GM23338 (cell line): ENCODE measurements around the gene NBAS. TPM values are rescaled to one million over a fixed set of nuclear protein-coding genes. Genes with fewer than 3 reads are reported as not detected.

Source experiments
- ATAC-seq: fragments of 200-7000 bp; cut with Tn5 transposase; 3 replicates; pipeline ENCODE4 v1.9.1; 2020
- DNase-seq: peaks from one replicate; pipeline ENCODE4 v3.0.0-alpha.2; 2015; ENCODE audit warnings: low spot score
- H2AFZ ChIP-seq: fragments of 200-600 bp; sonication (generic); 2 replicates; pipeline ENCODE4 v1.8.0; 2016; ENCODE audit warnings: antibody characterized with exemption, mild to moderate bottlenecking, moderate library complexity
- H3F3A ChIP-seq: fragments of 200-600 bp; sonication (generic); replicated peaks from 2 replicates; pipeline ENCODE4 v1.8.0; 2017; ENCODE audit warnings: antibody characterized with exemption, mixed run types, low read depth
- H3K27ac ChIP-seq: fragments of 200-600 bp; sonication (generic); 2 replicates; pipeline ENCODE4 v1.6.1; 2016; ENCODE audit warnings: low read depth
- H3K27me3 ChIP-seq: fragments of 200-600 bp; sonication (generic); 2 replicates; pipeline ENCODE4 v1.8.0; 2016; ENCODE audit warnings: mild to moderate bottlenecking, mixed run types, moderate library complexity; ENCODE audit not compliant: insufficient read depth
- H3K36me3 ChIP-seq: fragments of 200-600 bp; sonication (generic); 2 replicates; pipeline ENCODE4 v1.8.0; 2016; ENCODE audit warnings: mild to moderate bottlenecking; ENCODE audit not compliant: insufficient read depth
- H3K4me1 ChIP-seq: fragments of 200-600 bp; sonication (generic); 2 replicates; pipeline ENCODE4 v1.8.0; 2016; ENCODE audit warnings: mild to moderate bottlenecking, moderate library complexity; ENCODE audit not compliant: insufficient read depth
- H3K4me2 ChIP-seq: fragments of 200-600 bp; sonication (generic); 2 replicates; pipeline ENCODE4 v1.7.1; 2017; ENCODE audit warnings: mixed run types
- H3K4me3 ChIP-seq: fragments of 200-600 bp; sonication (generic); 2 replicates; pipeline ENCODE4 v1.6.1; 2016; ENCODE audit warnings: mixed run types
- H3K79me2 ChIP-seq: fragments of 200-600 bp; sonication (generic); replicated peaks from 2 replicates; pipeline ENCODE4 v1.8.0; 2017; ENCODE audit warnings: mild to moderate bottlenecking; ENCODE audit not compliant: insufficient read depth
- H3K9me2 ChIP-seq: fragments of 200-600 bp; sonication (generic); 2 replicates; pipeline ENCODE4 v1.8.0; 2017; ENCODE audit not compliant: insufficient read depth
- H4K20me1 ChIP-seq: fragments of 200-600 bp; sonication (generic); replicated peaks from 2 replicates; pipeline ENCODE4 v1.8.0; 2017; ENCODE audit warnings: mild to moderate bottlenecking; ENCODE audit not compliant: insufficient read depth
- H3K27ac Mint-ChIP-seq: 2 replicates; pipeline ENCODE4 v1.8.0; 2020; ENCODE audit warnings: inconsistent platforms, mild to moderate bottlenecking, moderate library complexity, mixed read lengths
- H3K27me3 Mint-ChIP-seq: 3 replicates; pipeline ENCODE4 v1.8.0; 2022; ENCODE audit warnings: low read depth, mild to moderate bottlenecking, moderate library complexity, mixed read lengths, inconsistent platforms; ENCODE audit not compliant: insufficient read depth, poor library complexity
- H3K36me3 Mint-ChIP-seq: 3 replicates; pipeline ENCODE4 v1.8.0; 2021; ENCODE audit warnings: low read depth, mild to moderate bottlenecking, inconsistent platforms, moderate library complexity, mixed read lengths
- H3K4me1 Mint-ChIP-seq: 3 replicates; pipeline ENCODE4 v1.8.0; 2020; ENCODE audit warnings: mild to moderate bottlenecking, inconsistent platforms, mixed read lengths
- H3K4me3 Mint-ChIP-seq: 3 replicates; pipeline ENCODE4 v1.8.0; 2021; ENCODE audit warnings: moderate library complexity, mild to moderate bottlenecking, inconsistent platforms, mixed read lengths
- H3K9me3 Mint-ChIP-seq: 3 replicates; pipeline ENCODE4 v1.8.0; 2020; ENCODE audit warnings: moderate library complexity, mild to moderate bottlenecking, inconsistent platforms, mixed read lengths
- CTCF ChIP-seq, 2 experiments: fragments of 200-600 bp in 1 of 2; sonication (generic) in 1 of 2; conservative IDR thresholded peaks; 2 replicates each; pipeline versions ENCODE4 v1.5.1 to v1.6.1; 2016 to 2017; ENCODE audit warnings: antibody characterized with exemption in 2 of 2, low read depth in 2 of 2, mild to moderate bottlenecking in 2 of 2, moderate library complexity in 1 of 2
- EZH2phosphoT487 ChIP-seq: fragments of 200-600 bp; sonication (generic); IDR thresholded peaks from one replicate; pipeline ENCODE4 v1.8.1; 2018; ENCODE audit warnings: antibody characterized with exemption; ENCODE audit not compliant: unreplicated experiment
- JUNB ChIP-seq: IDR thresholded peaks from one replicate; pipeline ENCODE4 v1.6.1; 2016; ENCODE audit warnings: antibody characterized with exemption; ENCODE audit not compliant: unreplicated experiment
- NANOG ChIP-seq: IDR thresholded peaks from 2 replicates; pipeline ENCODE4 v1.6.1; 2016; ENCODE audit warnings: antibody characterized with exemption, borderline replicate concordance
- POLR2AphosphoS5 ChIP-seq: IDR thresholded peaks from 2 replicates; pipeline ENCODE4 v1.6.1; 2016; ENCODE audit warnings: antibody characterized with exemption, low read depth
- REST ChIP-seq: IDR thresholded peaks from one replicate; pipeline ENCODE4 v1.6.1; 2018; ENCODE audit warnings: antibody characterized with exemption; ENCODE audit not compliant: unreplicated experiment
- ZNF114 ChIP-seq: fragments of 250-450 bp; sonication (Bioruptor Pico); IDR thresholded peaks from 2 replicates; pipeline ENCODE4 v1.5.0; 2020; ENCODE audit warnings: mild to moderate bottlenecking, moderate library complexity
- ZNF331 ChIP-seq: fragments of 250-450 bp; sonication (Bioruptor Pico); IDR thresholded peaks from 2 replicates; pipeline ENCODE4 v1.5.0; 2020; ENCODE audit warnings: low read depth, mild to moderate bottlenecking, moderate library complexity
- polyA plus RNA-seq: library from polyadenylated mRNA; unstranded; fragments of >200 nt; fragmentation: Nextera tagmentation; extraction: Ambion mirVana; gene quantifications from 2 replicates; pipeline ENCODE4 v1.2.1, GENCODE V29; 2016
- total RNA-seq: library from RNA; depleted of rRNA; stranded (reverse); fragments of >200 nt; shearing (Covaris generic); gene quantifications from 2 replicates; pipeline ENCODE4 v1.2.3, GENCODE V29; 2014
- TF ChIP-seq, protein P1 (sequence below): IDR thresholded peaks from 2 replicates; pipeline ENCODE4 v1.6.1; 2016; ENCODE audit warnings: antibody characterized with exemption

The NBAS gene
- total and polyA plus RNA-seq, 2 experiments from 2014 or later = 24.8 to 38.9 TPM

DNA sequence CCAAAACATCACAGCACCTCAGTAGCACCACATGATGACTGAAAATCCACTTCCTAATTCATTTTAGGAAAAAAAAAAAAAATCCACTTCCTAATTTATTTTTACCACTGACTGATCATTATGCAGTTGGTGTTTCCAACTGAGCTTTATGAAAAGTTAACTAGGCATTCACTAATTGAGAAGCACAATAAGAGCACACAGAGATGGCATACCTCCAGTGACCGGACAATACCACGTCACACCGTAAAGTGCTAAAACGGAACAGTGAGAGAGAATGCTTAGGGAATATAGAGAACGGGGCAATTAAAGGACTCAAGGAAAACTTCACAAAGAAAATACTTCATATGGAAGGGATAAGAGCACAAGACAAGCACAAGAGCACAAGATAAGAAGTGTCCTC lies 212.5 kb downstream of the NBAS start:
- peaks cover 21% of the 10 kb centered on the region for H3K36me3 Mint-ChIP-seq
- no peak overlapping the region for H3K27ac Mint-ChIP-seq
- DNase-seq (no peak), ATAC-seq (no peak)
- H3K4me3 ChIP-seq = no peak overlapping the region
- H4K20me1 ChIP-seq = no peaks in the 10 kb centered on the region
- no peaks in the 10 kb centered on the region for H3K9me2 ChIP-seq
- H3K4me1 ChIP-seq = no peaks in the 10 kb centered on the region
- no peak overlapping the region for H3K27ac ChIP-seq
- TF ChIP-seq, protein P1, sequence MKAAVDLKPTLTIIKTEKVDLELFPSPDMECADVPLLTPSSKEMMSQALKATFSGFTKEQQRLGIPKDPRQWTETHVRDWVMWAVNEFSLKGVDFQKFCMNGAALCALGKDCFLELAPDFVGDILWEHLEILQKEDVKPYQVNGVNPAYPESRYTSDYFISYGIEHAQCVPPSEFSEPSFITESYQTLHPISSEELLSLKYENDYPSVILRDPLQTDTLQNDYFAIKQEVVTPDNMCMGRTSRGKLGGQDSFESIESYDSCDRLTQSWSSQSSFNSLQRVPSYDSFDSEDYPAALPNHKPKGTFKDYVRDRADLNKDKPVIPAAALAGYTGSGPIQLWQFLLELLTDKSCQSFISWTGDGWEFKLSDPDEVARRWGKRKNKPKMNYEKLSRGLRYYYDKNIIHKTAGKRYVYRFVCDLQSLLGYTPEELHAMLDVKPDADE = no peak
- TF ChIP-seq ZNF114 (CRISPR knock-in tag) = no peak
- TF ChIP-seq REST = no peak
- TF ChIP-seq JUNB = no peak
- no peak for TF ChIP-seq POLR2AphosphoS5
- H3K36me3 ChIP-seq = no peaks in the 10 kb centered on the region
- no peak overlapping the region for H3K4me2 ChIP-seq
- no peak overlapping the region for H2AFZ ChIP-seq
- H3F3A ChIP-seq = no peaks in the 10 kb centered on the region
- H3K9me3 Mint-ChIP-seq = peaks cover 5% of the 10 kb centered on the region; the same call in 2 of the 3 replicates
- peaks cover 2% of the 10 kb centered on the region for H3K27me3 Mint-ChIP-seq
- H3K27me3 ChIP-seq = no peaks in the 10 kb centered on the region
- H3K4me3 Mint-ChIP-seq = no peak overlapping the region
- no peaks in the 10 kb centered on the region for H3K4me1 Mint-ChIP-seq
- H3K79me2 ChIP-seq = no peaks in the 10 kb centered on the region

- Mint-ChIP-seq H3K36me3 (peaks cover 21% of the 10 kb centered on the region), H3K9me3 (peaks cover 5% of the 10 kb centered on the region; the same call in 2 of the 3 replicates), H3K4me1 (no peaks in the 10 kb centered on the region), H3K4me3 (no peak overlapping the region), H3K27me3 (peaks cover 2% of the 10 kb centered on the region), H3K27ac (no peak overlapping the region)
- H3K9me2 ChIP-seq = no peaks in the 10 kb centered on the region
- no peaks in the 10 kb centered on the region for H3K4me1 ChIP-seq
- no peak overlapping the region for H3K4me2 ChIP-seq
- no peaks in the 10 kb centered on the region for H3K27me3 ChIP-seq
- H3K36me3 ChIP-seq = no peaks in the 10 kb centered on the region
- no peaks in the 10 kb centered on the region for H4K20me1 ChIP-seq
- no peak overlapping the region for H3K4me3 ChIP-seq
- no peak overlapping the region for H2AFZ ChIP-seq
- ATAC-seq (no peak), DNase-seq (no peak)
- H3K79me2 ChIP-seq = no peaks in the 10 kb centered on the region
- no peaks in the 10 kb centered on the region for H3F3A ChIP-seq
- H3K27ac ChIP-seq = no peak overlapping the region
- no peak for TF ChIP-seq REST
- no peak for TF ChIP-seq JUNB
- no peak for TF ChIP-seq EZH2phosphoT487
- no peak for TF ChIP-seq NANOG
- TF ChIP-seq ZNF331 (CRISPR knock-in tag) = no peak
- no peak for TF ChIP-seq CTCF (conservative IDR thresholded peaks at IDR 0.05; ENCODE audit: low read depth in 2 of 2)
Measured at GRCh38 chr2:15348045-15348444, 213.1 kb downstream of the NBAS start.
